ENCODE measurements around the gene TNIP3.

Gene TNIP3

GRCh38 chr4:121127100-121127499 is 37.0 kb downstream of the TNIP3 start:
- H3K9me3 ChIP-seq (replicated peaks; ENCODE audit: low read length): no peaks in the 10 kb centered on the region
- H3K4me3 ChIP-seq (ENCODE audit: low read length): no peak overlapping the region
- no peak overlapping the region for H3K4me2 ChIP-seq (ENCODE audit: low read length)
- H3K36me3 ChIP-seq (ENCODE audit: insufficient read depth, low read length): no peaks in the 10 kb centered on the region
- no peak overlapping the region for H3K9ac ChIP-seq (ENCODE audit: low read depth, low read length)
- H3K4me1 ChIP-seq (ENCODE audit: control insufficient read depth, insufficient read depth, low read length): no peaks in the 10 kb centered on the region
- no peaks in the 10 kb centered on the region for H3K27me3 ChIP-seq (ENCODE audit: control insufficient read depth, insufficient read depth, low read length)

GRCh38 chr4:121126449-121127006 is 37.6 kb downstream of the TNIP3 start:
- Histone ChIP-seq H3K27me3 (ENCODE audit: control insufficient read depth, insufficient read depth, low read length) (no peaks in the 10 kb centered on the region), H3K4me1 (ENCODE audit: control insufficient read depth, insufficient read depth, low read length) (no peaks in the 10 kb centered on the region), H3K9ac (ENCODE audit: low read depth, low read length) (no peak overlapping the region), H3K4me3 (ENCODE audit: low read length) (no peak overlapping the region), H3K4me2 (ENCODE audit: low read length) (no peak overlapping the region), H3K9me3 (replicated peaks; ENCODE audit: low read length) (no peaks in the 10 kb centered on the region), H3K36me3 (ENCODE audit: insufficient read depth, low read length) (no peaks in the 10 kb centered on the region)

- Histone ChIP-seq H3K36me3 (ENCODE audit: insufficient read depth, low read length) (no peaks in the 10 kb centered on the region), H3K4me2 (ENCODE audit: low read length) (no peak overlapping the region), H3K9me3 (replicated peaks; ENCODE audit: low read length) (no peaks in the 10 kb centered on the region), H3K9ac (ENCODE audit: low read depth, low read length) (no peak overlapping the region), H3K4me1 (ENCODE audit: control insufficient read depth, insufficient read depth, low read length) (peaks cover 5% of the 10 kb centered on the region), H3K27me3 (ENCODE audit: control insufficient read depth, insufficient read depth, low read length) (no peaks in the 10 kb centered on the region), H3K4me3 (ENCODE audit: low read length) (no peak overlapping the region)
Observed at GRCh38 chr4:121125498-121125885, 38.6 kb downstream of the TNIP3 start.

- Histone ChIP-seq H3K9ac (ENCODE audit: low read depth, low read length) (no peak overlapping the region), H3K9me3 (replicated peaks; ENCODE audit: low read length) (no peaks in the 10 kb centered on the region), H3K4me2 (ENCODE audit: low read length) (no peak overlapping the region), H3K4me3 (ENCODE audit: low read length) (no peak overlapping the region), H3K4me1 (ENCODE audit: control insufficient read depth, insufficient read depth, low read length) (peaks cover 5% of the 10 kb centered on the region), H3K27me3 (ENCODE audit: control insufficient read depth, insufficient read depth, low read length) (no peaks in the 10 kb centered on the region), H3K36me3 (ENCODE audit: insufficient read depth, low read length) (no peaks in the 10 kb centered on the region)
Observed at GRCh38 chr4:121122661-121123060, 41.5 kb downstream of the TNIP3 start.

GRCh38 chr4:121119715-121120114 is 44.4 kb downstream of the TNIP3 start:
- Histone ChIP-seq H3K27me3 (ENCODE audit: control insufficient read depth, insufficient read depth, low read length) (no peaks in the 10 kb centered on the region), H3K36me3 (ENCODE audit: insufficient read depth, low read length) (no peaks in the 10 kb centered on the region), H3K4me2 (ENCODE audit: low read length) (no peak overlapping the region), H3K9me3 (replicated peaks; ENCODE audit: low read length) (no peaks in the 10 kb centered on the region), H3K4me3 (ENCODE audit: low read length) (no peak overlapping the region), H3K9ac (ENCODE audit: low read depth, low read length) (no peak overlapping the region), H3K4me1 (ENCODE audit: control insufficient read depth, insufficient read depth, low read length) (peaks cover 5% of the 10 kb centered on the region)

GRCh38 chr4:121118344-121118743 is 45.8 kb downstream of the TNIP3 start:
- Histone ChIP-seq H3K27me3 (ENCODE audit: control insufficient read depth, insufficient read depth, low read length) (no peaks in the 10 kb centered on the region), H3K9ac (ENCODE audit: low read depth, low read length) (no peak overlapping the region), H3K4me3 (ENCODE audit: low read length) (no peak overlapping the region), H3K9me3 (replicated peaks; ENCODE audit: low read length) (no peaks in the 10 kb centered on the region), H3K4me1 (ENCODE audit: control insufficient read depth, insufficient read depth, low read length) (peaks cover 5% of the 10 kb centered on the region), H3K4me2 (ENCODE audit: low read length) (no peak overlapping the region), H3K36me3 (ENCODE audit: insufficient read depth, low read length) (no peaks in the 10 kb centered on the region)

GRCh38 chr4:121114756-121115155 is 49.4 kb downstream of the TNIP3 start:
- H3K4me1 ChIP-seq (ENCODE audit: control insufficient read depth, insufficient read depth, low read length): no peaks in the 10 kb centered on the region
- H3K4me2 ChIP-seq (ENCODE audit: low read length): no peak overlapping the region
- H3K4me3 ChIP-seq (ENCODE audit: low read length): no peak overlapping the region
- H3K9ac ChIP-seq (ENCODE audit: low read depth, low read length): no peak overlapping the region
- no peaks in the 10 kb centered on the region for H3K9me3 ChIP-seq (replicated peaks; ENCODE audit: low read length)
- H3K27me3 ChIP-seq (ENCODE audit: control insufficient read depth, insufficient read depth, low read length): peaks cover 5% of the 10 kb centered on the region
- H3K36me3 ChIP-seq (ENCODE audit: insufficient read depth, low read length): no peaks in the 10 kb centered on the region

GRCh38 chr4:121112530-121112929 is 51.6 kb downstream of the TNIP3 start:
- Histone ChIP-seq H3K4me1 (ENCODE audit: control insufficient read depth, insufficient read depth, low read length) (no peaks in the 10 kb centered on the region), H3K9ac (ENCODE audit: low read depth, low read length) (no peak overlapping the region)

GRCh38 chr4:121108557-121108956 is 55.6 kb downstream of the TNIP3 start:
- no peaks in the 10 kb centered on the region for H3K4me1 ChIP-seq (ENCODE audit: control insufficient read depth, insufficient read depth, low read length)
- no peak overlapping the region for H3K9ac ChIP-seq (ENCODE audit: low read depth, low read length)
- no peaks in the 10 kb centered on the region for H3K9me3 ChIP-seq (replicated peaks; ENCODE audit: low read length)
- no peaks in the 10 kb centered on the region for H3K36me3 ChIP-seq (ENCODE audit: insufficient read depth, low read length)
- no peak overlapping the region for H3K4me3 ChIP-seq (ENCODE audit: low read length)
- peaks cover 5% of the 10 kb centered on the region for H3K27me3 ChIP-seq (ENCODE audit: control insufficient read depth, insufficient read depth, low read length)
- H3K4me2 ChIP-seq (ENCODE audit: low read length): no peak overlapping the region

More at GRCh38 chr4:121112530-121112929, 51.6 kb downstream of the TNIP3 start:
- no peak overlapping the region for H3K4me2 ChIP-seq (ENCODE audit: low read length)
- H3K9me3 ChIP-seq (replicated peaks; ENCODE audit: low read length): no peaks in the 10 kb centered on the region
- no peak overlapping the region for H3K4me3 ChIP-seq (ENCODE audit: low read length)
- H3K36me3 ChIP-seq (ENCODE audit: insufficient read depth, low read length): no peaks in the 10 kb centered on the region
- H3K27me3 ChIP-seq (ENCODE audit: control insufficient read depth, insufficient read depth, low read length): peaks cover 5% of the 10 kb centered on the region

- H3K9ac ChIP-seq (ENCODE audit: low read depth, low read length): no peak overlapping the region
- H3K27me3 ChIP-seq (ENCODE audit: control insufficient read depth, insufficient read depth, low read length): peaks cover 5% of the 10 kb centered on the region
- H3K9me3 ChIP-seq (replicated peaks; ENCODE audit: low read length): no peaks in the 10 kb centered on the region
- H3K4me3 ChIP-seq (ENCODE audit: low read length): no peak overlapping the region
- H3K4me1 ChIP-seq (ENCODE audit: control insufficient read depth, insufficient read depth, low read length): no peaks in the 10 kb centered on the region
- H3K4me2 ChIP-seq (ENCODE audit: low read length): no peak overlapping the region
- H3K36me3 ChIP-seq (ENCODE audit: insufficient read depth, low read length): no peaks in the 10 kb centered on the region
Observed at GRCh38 chr4:121107507-121107906, 56.6 kb downstream of the TNIP3 start.

GRCh38 chr4:121100093-121100775 is 63.9 kb downstream of the TNIP3 start:
- Histone ChIP-seq H3K9me3 (replicated peaks; ENCODE audit: low read length) (no peaks in the 10 kb centered on the region), H3K27me3 (ENCODE audit: control insufficient read depth, insufficient read depth, low read length) (no peaks in the 10 kb centered on the region), H3K36me3 (ENCODE audit: insufficient read depth, low read length) (no peaks in the 10 kb centered on the region)

GRCh38 chr4:121098266-121098665 is 65.9 kb downstream of the TNIP3 start:
- Histone ChIP-seq H3K9ac (ENCODE audit: low read depth, low read length) (no peak overlapping the region), H3K27me3 (ENCODE audit: control insufficient read depth, insufficient read depth, low read length) (no peaks in the 10 kb centered on the region), H3K4me1 (ENCODE audit: control insufficient read depth, insufficient read depth, low read length) (no peaks in the 10 kb centered on the region), H3K9me3 (replicated peaks; ENCODE audit: low read length) (no peaks in the 10 kb centered on the region), H3K4me3 (ENCODE audit: low read length) (no peak overlapping the region), H3K4me2 (ENCODE audit: low read length) (no peak overlapping the region), H3K36me3 (ENCODE audit: insufficient read depth, low read length) (no peaks in the 10 kb centered on the region)

More at GRCh38 chr4:121100093-121100775, 63.9 kb downstream of the TNIP3 start:
- no peak overlapping the region for H3K4me3 ChIP-seq (ENCODE audit: low read length)
- H3K9ac ChIP-seq (ENCODE audit: low read depth, low read length): no peak overlapping the region
- H3K4me1 ChIP-seq (ENCODE audit: control insufficient read depth, insufficient read depth, low read length): no peaks in the 10 kb centered on the region
- no peak overlapping the region for H3K4me2 ChIP-seq (ENCODE audit: low read length)
